HCT116 (cell line): Measurements from ENCODE around the gene TMIGD3. TPM values are rescaled to one million over a fixed set of nuclear protein-coding genes. Genes with fewer than 3 reads are reported as not detected.

Experiments
- ATAC-seq: fragments of 200-7000 bp; cut with Tn5 transposase; 2 replicates; pipeline ENCODE4 v1.9.1; 2020; ENCODE audit warnings: mild to moderate bottlenecking, moderate library complexity
- BruUV-seq: library from RNA; stranded (reverse); fragments of 400-500 nt; replicated peaks from 2 replicates; lab custom pipeline; 2021; lab: Mats Ljungman, UMichigan
- CTCF ChIA-PET: fragments of 300-600 bp; sonication (Branson Sonifier 250); formaldehyde crosslinking; loops from one replicate; lab custom pipeline; 2021; ENCODE audit warnings: antibody characterized with exemption; lab: Charles Lee
- POLR2A ChIA-PET: fragments of 300-600, 350-600 bp; sonication (Branson Sonifier 250); formaldehyde crosslinking; loops from one replicate; lab custom pipeline; 2021; ENCODE audit warnings: antibody characterized with exemption; lab: Charles Lee
- RAD21 ChIA-PET, 2 experiments: fragments of 300-600 bp; sonication (Branson Sonifier 250); formaldehyde crosslinking; loops; one replicate each; lab custom pipeline; 2023; ENCODE audit warnings: low total read pairs in 2 of 2; ENCODE audit not compliant: uncharacterized antibody in 2 of 2, unreplicated experiment in 2 of 2, low non-redundant PET in 1 of 2; lab: Charles Lee
- DNase-seq: peaks from one replicate; pipeline ENCODE4 v3.0.0-alpha.2; 2010; ENCODE audit warnings: low read depth, low spot score
- H2AFZ ChIP-seq: fragments of 200-600 bp; shearing (Covaris generic), sonication (generic); 2 replicates; pipeline ENCODE4 v1.6.1; 2017; ENCODE audit warnings: low read depth, mixed run types, mixed read lengths, antibody characterized with exemption, low read length; ENCODE audit not compliant: poor library complexity, severe bottlenecking
- H3K27ac ChIP-seq: 2 replicates; pipeline ENCODE4 v1.5.1; 2012; ENCODE audit warnings: low read depth, low read length
- H3K27me3 ChIP-seq: fragments of 200-600 bp; sonication (generic); 2 replicates; pipeline ENCODE4 v1.6.1; 2016; ENCODE audit warnings: mixed run types, low read length, mixed read lengths; ENCODE audit not compliant: insufficient read depth
- H3K36me3 ChIP-seq, 2 experiments: fragments of 200-500 bp in 1 of 2; fragments of 200-600 bp in 1 of 2; sonication (Bioruptor generic) in 1 of 2; sonication (generic) in 1 of 2; 2 replicates each; pipeline versions ENCODE4 v1.5.1 to v1.6.1; 2014 to 2016; ENCODE audit warnings: low read length in 2 of 2, inconsistent platforms in 1 of 2, mixed read lengths in 1 of 2, mixed run types in 1 of 2; ENCODE audit not compliant: insufficient read depth in 2 of 2, control insufficient read depth in 1 of 2
- H3K4me1 ChIP-seq, 2 experiments: fragments of 200-600 bp in 1 of 2; sonication (generic) in 1 of 2; 2 replicates each; pipeline versions ENCODE4 v1.5.1 to v1.6.1; 2012 to 2017; ENCODE audit warnings: low read length in 2 of 2, inconsistent platforms in 1 of 2, mild to moderate bottlenecking in 1 of 2, mixed read lengths in 1 of 2, mixed run types in 1 of 2, moderate library complexity in 1 of 2; ENCODE audit not compliant: insufficient read depth in 2 of 2, control insufficient read depth in 1 of 2
- H3K4me2 ChIP-seq: fragments of 200-600 bp; sonication (generic); 2 replicates; pipeline ENCODE4 v1.6.1; 2017; ENCODE audit warnings: mixed run types, low read length, mixed read lengths
- H3K4me3 ChIP-seq, 2 experiments: fragments of 200-600 bp in 1 of 2; sonication (generic) in 1 of 2; replicated peaks in 1 of 2; 2 replicates each; pipeline ENCODE4 v1.5.1; 2011 to 2016; ENCODE audit warnings: low read length in 2 of 2, control low read depth in 1 of 2, low read depth in 1 of 2, mild to moderate bottlenecking in 1 of 2, mixed read lengths in 1 of 2, mixed run types in 1 of 2
- H3K79me2 ChIP-seq: fragments of 200-600 bp; sonication (generic); 2 replicates; pipeline ENCODE4 v1.6.1; 2017; ENCODE audit warnings: mild to moderate bottlenecking, mixed run types, low read length, moderate library complexity, mixed read lengths; ENCODE audit not compliant: insufficient read depth
- H3K9ac ChIP-seq: fragments of 200-600 bp; sonication (generic); 2 replicates; pipeline ENCODE4 v1.6.1; 2016; ENCODE audit warnings: low read length, mixed read lengths
- H3K9me2 ChIP-seq: fragments of 200-600 bp; sonication (generic), shearing (Covaris generic); 2 replicates; pipeline ENCODE4 v1.6.1; 2017; ENCODE audit warnings: mixed run types, mild to moderate bottlenecking, moderate library complexity; ENCODE audit not compliant: insufficient read depth
- H3K9me3 ChIP-seq, 2 experiments: fragments of 200-500 bp in 1 of 2; fragments of 200-600 bp in 1 of 2; sonication (Bioruptor generic) in 1 of 2; sonication (generic) in 1 of 2; 2 replicates each; pipeline ENCODE4 v1.6.1; 2014 to 2017; ENCODE audit warnings: low read length in 2 of 2, mixed read lengths in 2 of 2, inconsistent platforms in 1 of 2, low read depth in 1 of 2, mild to moderate bottlenecking in 1 of 2, mixed run types in 1 of 2, moderate library complexity in 1 of 2; ENCODE audit not compliant: control insufficient read depth in 1 of 2, insufficient read depth in 1 of 2
- H4K20me1 ChIP-seq: fragments of 200-600 bp; sonication (generic), shearing (Covaris generic); 2 replicates; pipeline ENCODE4 v1.6.1; 2017; ENCODE audit warnings: mixed run types, mild to moderate bottlenecking, moderate library complexity; ENCODE audit not compliant: insufficient read depth
- ATF3 ChIP-seq: IDR thresholded peaks from 2 replicates; pipeline ENCODE4 v1.6.1; 2012
- CBX3 ChIP-seq: IDR thresholded peaks from 2 replicates; pipeline ENCODE4 v1.6.1; 2012; ENCODE audit warnings: low read depth
- FOSL1 ChIP-seq: IDR thresholded peaks from 2 replicates; pipeline ENCODE4 v1.6.1; 2012; ENCODE audit warnings: low read depth
- POLR2A ChIP-seq: IDR thresholded peaks from 2 replicates; pipeline ENCODE4 v1.7.0; 2011; ENCODE audit warnings: borderline replicate concordance; ENCODE audit not compliant: insufficient read depth, insufficient read length; ENCODE audit errors: extremely low read depth
- RAD21 ChIP-seq: IDR thresholded peaks from 2 replicates; pipeline ENCODE4 v1.6.1; 2012; ENCODE audit warnings: low read depth, mild to moderate bottlenecking
- SP1 ChIP-seq: IDR thresholded peaks from 2 replicates; pipeline ENCODE4 v1.6.1; 2012; ENCODE audit warnings: low read depth
- SRF ChIP-seq: IDR thresholded peaks from 2 replicates; pipeline ENCODE4 v1.6.1; 2012; ENCODE audit warnings: low read depth
- YY1 ChIP-seq: IDR thresholded peaks from 2 replicates; pipeline ENCODE4 v1.6.1; 2011; ENCODE audit warnings: low read length, low read depth, moderate library complexity, mild to moderate bottlenecking; ENCODE audit not compliant: insufficient replicate concordance; ENCODE audit errors: extremely low read depth
- ZBTB33 ChIP-seq: IDR thresholded peaks from 2 replicates; pipeline ENCODE4 v1.6.1; 2011; ENCODE audit warnings: mild to moderate bottlenecking, low read length, moderate library complexity; ENCODE audit not compliant: insufficient replicate concordance; ENCODE audit errors: extremely low read depth
- ZFX ChIP-seq: fragments of 450-650 bp; IDR thresholded peaks from 2 replicates; pipeline ENCODE4 v1.6.1; 2017
- ZNF274 ChIP-seq: fragments of 200-500 bp; sonication (Bioruptor generic); IDR thresholded peaks from 2 replicates; pipeline ENCODE4 v1.6.1; 2014; ENCODE audit warnings: mild to moderate bottlenecking, low read depth, low read length, inconsistent platforms
- intact Hi-C: fragments of 100-400 bp; cut with micrococcal nuclease; formaldehyde crosslinking; loops from 2 replicates; pipeline ENCODE4 v1.10.0; 2022
- total RNA-seq: library from RNA; stranded (reverse); gene quantifications from one replicate; pipeline ENCODE4 v1.2.1, GENCODE V29; 2021; ENCODE audit not compliant: unreplicated experiment
- TF ChIP-seq, protein P1 (sequence below), 3 experiments: fragments of 200-600 bp in 1 of 3; sonication (generic) in 1 of 3; IDR thresholded peaks in 2 of 3; conservative IDR thresholded peaks in 1 of 3; 2 replicates each; pipeline ENCODE4 v1.5.1; 2012 to 2017; ENCODE audit warnings: low read depth in 2 of 3, low read length in 2 of 3, antibody characterized with exemption in 1 of 3, borderline replicate concordance in 1 of 3, control low read depth in 1 of 3, mild to moderate bottlenecking in 1 of 3, mixed read lengths in 1 of 3, mixed run types in 1 of 3, moderate library complexity in 1 of 3; ENCODE audit not compliant: insufficient read depth in 1 of 3
- TF ChIP-seq, protein P2 (sequence below): IDR thresholded peaks from 2 replicates; pipeline ENCODE4 v1.6.1; 2012

The TMIGD3 gene
- total RNA-seq, 1 experiment from 2014 or later: not detected

DNA sequence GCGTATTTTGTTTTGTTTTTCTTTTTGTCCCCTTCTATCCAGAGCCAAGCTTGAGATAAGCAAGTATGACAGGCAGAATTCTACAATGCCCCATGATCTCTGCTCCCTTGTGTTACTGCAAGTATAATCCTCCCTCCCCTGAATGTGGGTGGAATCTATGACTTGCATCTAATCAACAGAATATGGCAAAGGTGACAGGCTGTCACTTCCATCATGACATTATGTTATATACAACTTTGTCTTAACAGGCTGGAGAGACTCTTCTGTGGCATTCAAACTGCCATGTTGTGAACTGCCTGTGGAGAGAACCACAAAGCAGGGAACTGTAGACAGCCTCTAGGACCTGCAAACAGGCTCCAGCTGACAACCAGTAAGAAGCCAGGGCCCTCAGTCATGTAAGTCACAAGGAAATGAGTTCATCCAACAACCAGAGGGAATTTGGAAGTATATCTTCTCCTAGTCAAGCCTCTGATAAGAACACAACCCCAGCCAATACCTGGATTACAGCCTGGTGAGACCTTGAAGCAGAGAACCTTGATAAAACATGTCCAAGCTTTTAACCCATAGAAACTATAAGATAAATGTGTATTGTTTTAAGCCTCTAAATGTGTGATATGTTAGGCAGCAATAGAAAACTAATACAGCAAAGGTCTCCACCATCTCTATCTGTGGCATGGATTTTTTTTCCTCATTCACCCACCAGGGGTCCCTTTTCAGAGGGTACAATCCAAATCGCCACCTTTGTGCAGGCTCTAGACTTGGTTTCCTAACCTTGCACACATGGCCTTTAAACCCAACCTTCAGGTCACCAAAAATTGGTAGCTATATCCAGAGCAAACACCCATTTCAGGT lies 35.3 kb downstream of the TMIGD3 start:
- H3K4me2 ChIP-seq: no peak overlapping the region
- H3K4me3 ChIP-seq: no peak overlapping the region
- H3K4me1 ChIP-seq: no peaks in the 10 kb centered on the region
- H3K79me2 ChIP-seq: no peaks in the 10 kb centered on the region
- no peak for TF ChIP-seq SRF
- TF ChIP-seq FOSL1: no peak
- TF ChIP-seq, protein P1, sequence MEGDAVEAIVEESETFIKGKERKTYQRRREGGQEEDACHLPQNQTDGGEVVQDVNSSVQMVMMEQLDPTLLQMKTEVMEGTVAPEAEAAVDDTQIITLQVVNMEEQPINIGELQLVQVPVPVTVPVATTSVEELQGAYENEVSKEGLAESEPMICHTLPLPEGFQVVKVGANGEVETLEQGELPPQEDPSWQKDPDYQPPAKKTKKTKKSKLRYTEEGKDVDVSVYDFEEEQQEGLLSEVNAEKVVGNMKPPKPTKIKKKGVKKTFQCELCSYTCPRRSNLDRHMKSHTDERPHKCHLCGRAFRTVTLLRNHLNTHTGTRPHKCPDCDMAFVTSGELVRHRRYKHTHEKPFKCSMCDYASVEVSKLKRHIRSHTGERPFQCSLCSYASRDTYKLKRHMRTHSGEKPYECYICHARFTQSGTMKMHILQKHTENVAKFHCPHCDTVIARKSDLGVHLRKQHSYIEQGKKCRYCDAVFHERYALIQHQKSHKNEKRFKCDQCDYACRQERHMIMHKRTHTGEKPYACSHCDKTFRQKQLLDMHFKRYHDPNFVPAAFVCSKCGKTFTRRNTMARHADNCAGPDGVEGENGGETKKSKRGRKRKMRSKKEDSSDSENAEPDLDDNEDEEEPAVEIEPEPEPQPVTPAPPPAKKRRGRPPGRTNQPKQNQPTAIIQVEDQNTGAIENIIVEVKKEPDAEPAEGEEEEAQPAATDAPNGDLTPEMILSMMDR (IDR thresholded peaks at IDR 0.05 in 2 of 3, conservative IDR thresholded peaks at IDR 0.05 in 1 of 3; ENCODE audit: borderline replicate concordance in 1 of 3, insufficient read depth in 1 of 3, low read depth in 2 of 3, low read length in 2 of 3): no peak
- TF ChIP-seq POLR2A: no peak
- TF ChIP-seq SP1: no peak
- TF ChIP-seq ZNF274: no peak
- no peak for TF ChIP-seq CBX3
- no peak for TF ChIP-seq ZBTB33
- no peak for TF ChIP-seq YY1
- no peak for TF ChIP-seq ZFX
- no peak for TF ChIP-seq ATF3
- TF ChIP-seq RAD21: no peak
- TF ChIP-seq, protein P2, sequence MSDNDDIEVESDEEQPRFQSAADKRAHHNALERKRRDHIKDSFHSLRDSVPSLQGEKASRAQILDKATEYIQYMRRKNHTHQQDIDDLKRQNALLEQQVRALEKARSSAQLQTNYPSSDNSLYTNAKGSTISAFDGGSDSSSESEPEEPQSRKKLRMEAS: no peak
- no peaks in the 10 kb centered on the region for H3K9me3 ChIP-seq
- H3K36me3 ChIP-seq: no peaks in the 10 kb centered on the region
- H4K20me1 ChIP-seq: no peaks in the 10 kb centered on the region
- CTCF ChIA-PET: interaction anchor here (1.4 kb wide), 1 partner anchor 14 kb away, joined by 6 read pairs; no protein-coding TSS in a partner anchor
- ATAC-seq (no peak), DNase-seq (no peak)
- H3K27ac ChIP-seq: no peak overlapping the region
- POLR2A ChIA-PET: no interaction called here
- intact Hi-C loops: no loop called here
- no peak overlapping the region for H3K9ac ChIP-seq
- H3K27me3 ChIP-seq: no peaks in the 10 kb centered on the region
- H2AFZ ChIP-seq: no peak overlapping the region
- no TSS peak for BruUV-seq
- H3K9me2 ChIP-seq: no peaks in the 10 kb centered on the region
- RAD21 ChIA-PET: no interaction called here
